HL-60 (cell line): ENCODE results near the gene FBXO48.

Experiments
- DNase-seq, 2 experiments: peaks; one replicate each; pipeline ENCODE4 v3.0.0-alpha.2; 2010 to 2020; ENCODE audit warnings: low read depth in 1 of 2, low spot score in 1 of 2
- H3K27ac ChIP-seq: fragments of 250-450 bp; sonication (Bioruptor Pico); replicated peaks from 2 replicates; pipeline ENCODE4 v1.5.1; 2020; ENCODE audit warnings: mild to moderate bottlenecking, moderate library complexity
- H3K27me3 ChIP-seq: fragments of 250-450 bp; sonication (Bioruptor Pico); 2 replicates; pipeline ENCODE4 v1.5.1; 2021; ENCODE audit warnings: mild to moderate bottlenecking, moderate library complexity; ENCODE audit not compliant: insufficient read depth, poor library complexity, severe bottlenecking
- H3K4me3 ChIP-seq: replicated peaks from 2 replicates; pipeline ENCODE4 v1.5.1; 2011; ENCODE audit warnings: mild to moderate bottlenecking, control low read depth, low read length; ENCODE audit not compliant: insufficient read depth
- CTCF ChIP-seq: IDR thresholded peaks from one replicate; pipeline ENCODE4 v1.5.1; 2011; ENCODE audit warnings: low read length, control low read depth, inconsistent platforms; ENCODE audit not compliant: insufficient read depth
- GABPA ChIP-seq: IDR thresholded peaks from 2 replicates; pipeline ENCODE4 v1.6.1; 2012; ENCODE audit warnings: low read depth
- POLR2AphosphoS5 ChIP-seq: IDR thresholded peaks from 2 replicates; pipeline ENCODE4 v1.6.1; 2012; ENCODE audit warnings: low read depth
- REST ChIP-seq: IDR thresholded peaks from 2 replicates; pipeline ENCODE4 v1.6.1; 2012; ENCODE audit warnings: low read depth; ENCODE audit not compliant: insufficient replicate concordance
- SPI1 ChIP-seq: IDR thresholded peaks from 2 replicates; pipeline ENCODE4 v1.6.1; 2012; ENCODE audit warnings: low read depth, mild to moderate bottlenecking, borderline replicate concordance

FBXO48 gene

GRCh38 chr2:68416081-68416675, 50.9 kb downstream of the FBXO48 start:
- H3K27me3 ChIP-seq = no peaks in the 10 kb centered on the region
- TF ChIP-seq CTCF (no peak), GABPA (no peak)
- H3K27ac ChIP-seq = no peak overlapping the region
- H3K4me3 ChIP-seq = no peak overlapping the region
- DNase-seq = no peak

GRCh38 chr2:68415521-68415920, 51.6 kb downstream of the FBXO48 start:
- no peaks in the 10 kb centered on the region for H3K27me3 ChIP-seq
- DNase-seq = no peak
- no peak overlapping the region for H3K27ac ChIP-seq

GRCh38 chr2:68414876-68415275, 52.2 kb downstream of the FBXO48 start:
- DNase-seq = no peak
- TF ChIP-seq CTCF (no peak), SPI1 (no peak), GABPA (no peak)
- H3K4me3 ChIP-seq = no peak overlapping the region
- no peaks in the 10 kb centered on the region for H3K27me3 ChIP-seq
- no peak overlapping the region for H3K27ac ChIP-seq

More at GRCh38 chr2:68415521-68415920, 51.6 kb downstream of the FBXO48 start:
- H3K4me3 ChIP-seq = no peak overlapping the region
- no peak for TF ChIP-seq REST
- TF ChIP-seq CTCF = no peak
- TF ChIP-seq SPI1 = no peak
- TF ChIP-seq POLR2AphosphoS5 = no peak
- no peak for TF ChIP-seq GABPA

GRCh38 chr2:68414452-68414851, 52.6 kb downstream of the FBXO48 start:
- TF ChIP-seq SPI1 (no peak), GABPA (no peak)
- Histone ChIP-seq H3K27me3 (no peaks in the 10 kb centered on the region), H3K27ac (no peak overlapping the region), H3K4me3 (no peak overlapping the region)
- no peak for DNase-seq

- no peak overlapping the region for H3K27ac ChIP-seq
- no peaks in the 10 kb centered on the region for H3K27me3 ChIP-seq
- TF ChIP-seq REST = no peak
- TF ChIP-seq SPI1 = no peak
- TF ChIP-seq POLR2AphosphoS5 = no peak
- TF ChIP-seq CTCF = no peak
- no peak for TF ChIP-seq GABPA
- no peak overlapping the region for H3K4me3 ChIP-seq
- no peak for DNase-seq
Observed at GRCh38 chr2:68413466-68413865, 53.6 kb downstream of the FBXO48 start.
